Amniotic epithelial cell (primary cell): ENCODE results near the gene GXYLT2.

Experiments used
- DNase-seq: peaks from one replicate; pipeline ENCODE4 v3.0.0-alpha.2; 2010; ENCODE audit warnings: low read depth

GXYLT2 gene

GRCh38 chr3:72887705-72888545 is at the start of gene GXYLT2:
TSS of gene GXYLT2 (plus strand) at chr3:72888046. CDS start at chr3:72888234, 188 bp downstream.
- peak; percentile 77 for DNase-seq

GRCh38 chr3:72839057-72839456 is 48.8 kb upstream of the GXYLT2 start:
- no peak for DNase-seq

GRCh38 chr3:72844436-72844993 is 43.3 kb upstream of the GXYLT2 start:
- no peak for DNase-seq

GRCh38 chr3:72846166-72846565 is 41.7 kb upstream of the GXYLT2 start:
- DNase-seq: no peak

- DNase-seq: peak; percentile 19
Measured at GRCh38 chr3:72847282-72847681, 40.6 kb upstream of the GXYLT2 start.

GRCh38 chr3:72847751-72848702 is 39.8 kb upstream of the GXYLT2 start, which contains the start of gene SHQ1:
TSS of gene SHQ1 (minus strand) at chr3:72848445. CDS start at chr3:72848340, 105 bp downstream.
- DNase-seq: peak; percentile 93

- no peak for DNase-seq
Measured at GRCh38 chr3:72848703-72849081, 39.2 kb upstream of the GXYLT2 start.

GRCh38 chr3:72855001-72855400 is 32.8 kb upstream of the GXYLT2 start:
- no peak for DNase-seq

GRCh38 chr3:72860053-72860452 is 27.8 kb upstream of the GXYLT2 start:
- no peak for DNase-seq

GRCh38 chr3:72860846-72861245 is 27.0 kb upstream of the GXYLT2 start:
- DNase-seq: peak; percentile 36

- peak; percentile 77 for DNase-seq
Measured at GRCh38 chr3:72862314-72863090, 25.3 kb upstream of the GXYLT2 start.

- peak; percentile 31 for DNase-seq
Measured at GRCh38 chr3:72872183-72872582, 15.7 kb upstream of the GXYLT2 start.

- no peak for DNase-seq
Measured at GRCh38 chr3:72887343-72887704, 522 bp upstream of the GXYLT2 start.

- DNase-seq: peak; percentile 53
Measured at GRCh38 chr3:72888546-72889309, 882 bp downstream of the GXYLT2 start.

- DNase-seq: no peak
Measured at GRCh38 chr3:72889310-72890165, 1.7 kb downstream of the GXYLT2 start.

GRCh38 chr3:72890166-72890925 is 2.5 kb downstream of the GXYLT2 start:
- peak; percentile 24 for DNase-seq

GRCh38 chr3:72891053-72891855 is 3.4 kb downstream of the GXYLT2 start:
- DNase-seq: peak; percentile 100

- peak; percentile 98 for DNase-seq
Measured at GRCh38 chr3:72892081-72892775, 4.4 kb downstream of the GXYLT2 start.
